ENCODE results near the gene ST6GALNAC5. TPM values are rescaled to one million over a fixed set of nuclear protein-coding genes. Genes with fewer than 3 reads are reported as not detected.
"Not testable (repeated sequence)": the region's sequence is repeated elsewhere in the genome, so short reads cannot be mapped to it uniquely, and the experiment has no call there.

The ST6GALNAC5 gene
- total RNA-seq, 3 donors from 2014 or later = 0.38 to 3.8 (median 1.3) TPM

DNA sequence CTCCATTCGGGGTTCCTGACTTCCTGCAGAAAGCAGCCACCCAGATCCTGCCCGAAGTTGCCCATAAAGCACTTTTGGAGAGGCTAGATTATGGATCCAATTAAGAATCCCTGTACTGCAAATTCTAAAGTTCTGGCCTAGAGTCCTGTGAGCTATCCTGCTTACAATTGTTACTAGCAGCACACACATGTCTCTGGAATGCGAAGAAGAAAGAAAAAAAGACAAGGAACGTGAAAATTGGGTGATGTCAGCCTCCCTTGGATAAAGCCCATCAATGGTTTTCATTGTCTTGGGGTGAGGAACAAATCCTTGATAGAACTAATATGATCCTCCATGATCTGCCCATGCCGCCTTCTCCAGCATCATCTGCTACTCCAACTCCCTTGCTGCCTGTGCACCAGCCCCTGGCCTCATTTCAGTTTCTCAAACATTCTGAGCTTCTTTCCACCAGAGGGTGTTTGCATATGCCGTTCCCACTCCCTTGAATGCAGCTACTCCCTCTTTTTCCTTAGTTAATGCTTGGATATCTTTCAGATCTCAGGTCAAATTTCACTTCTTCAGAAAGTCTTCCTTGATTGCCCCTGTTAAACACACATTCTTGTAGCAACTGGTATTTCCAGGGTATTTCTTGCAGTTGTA is 94.0 kb downstream of the ST6GALNAC5 start:
- ATAC-seq = no peak
- no peak for DNase-seq
- intact Hi-C loops (cut with DNase I, micrococcal nuclease) = no loop called here
- Histone ChIP-seq H3K9me3 (no peaks in the 10 kb centered on the region), H3K4me3 (no peak overlapping the region), H3K4me1 (ENCODE audit: low read depth) (no peaks in the 10 kb centered on the region), H3K36me3 (ENCODE audit: low read depth) (no peaks in the 10 kb centered on the region)
- TF ChIP-seq CTCF (IDR thresholded peaks at IDR 0.05) = no peak

- intact Hi-C loops (cut with DNase I, micrococcal nuclease) = no loop called here
- Histone ChIP-seq H3K4me1 (ENCODE audit: low read depth) (no peaks in the 10 kb centered on the region), H3K36me3 (ENCODE audit: low read depth) (no peaks in the 10 kb centered on the region), H3K4me3 (no peak overlapping the region), H3K9me3 (no peaks in the 10 kb centered on the region)
- DNase-seq (no peak), ATAC-seq (no peak)
- no peak for TF ChIP-seq CTCF (IDR thresholded peaks at IDR 0.05)
Observed at GRCh38 chr1:76961820-76962207, 94.5 kb downstream of the ST6GALNAC5 start.

DNA sequence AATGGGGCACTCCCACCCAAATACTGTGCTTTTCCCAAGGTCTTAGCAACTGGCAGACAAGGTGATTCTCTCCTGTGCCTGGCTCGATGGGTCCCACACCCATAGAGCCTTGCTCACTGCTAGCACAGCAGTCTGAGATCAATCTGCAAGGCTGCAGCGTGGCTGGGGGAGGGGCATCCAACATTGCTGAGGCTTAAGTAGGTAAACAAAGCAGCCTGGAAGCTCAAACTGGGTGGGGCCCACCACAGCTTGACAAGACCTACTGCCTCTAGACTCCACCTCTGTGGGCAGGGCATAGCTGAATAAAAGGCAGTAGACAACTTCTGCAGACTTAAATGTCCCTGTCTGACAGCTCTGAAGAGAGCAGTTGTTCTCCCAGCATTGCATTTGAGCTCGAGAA is 114.0 kb downstream of the ST6GALNAC5 start:
- H3K36me3 ChIP-seq (ENCODE audit: low read depth); DNase-seq; H3K4me3 ChIP-seq; intact Hi-C loops (cut with DNase I, micrococcal nuclease); ATAC-seq; H3K4me1 ChIP-seq (ENCODE audit: low read depth); H3K9me3 ChIP-seq: not testable (repeated sequence)

GRCh38 chr1:76989976-76990375 is 122.7 kb downstream of the ST6GALNAC5 start:
- no peak for TF ChIP-seq CTCF (IDR thresholded peaks at IDR 0.05)
- intact Hi-C loops (cut with DNase I, micrococcal nuclease) = no loop called here
- ATAC-seq (no peak), DNase-seq (no peak)
- no peaks in the 10 kb centered on the region for H3K36me3 ChIP-seq (ENCODE audit: low read depth)
- H3K9me3 ChIP-seq = no peaks in the 10 kb centered on the region
- H3K4me3 ChIP-seq = no peak overlapping the region
- no peaks in the 10 kb centered on the region for H3K4me1 ChIP-seq (ENCODE audit: low read depth)

- ATAC-seq (no peak), DNase-seq (no peak)
- Histone ChIP-seq H3K9me3 (no peaks in the 10 kb centered on the region), H3K36me3 (ENCODE audit: low read depth) (no peaks in the 10 kb centered on the region), H3K4me3 (no peak overlapping the region), H3K4me1 (ENCODE audit: low read depth) (no peaks in the 10 kb centered on the region)
- intact Hi-C loops (cut with DNase I, micrococcal nuclease) = no loop called here
- no peak for TF ChIP-seq CTCF (IDR thresholded peaks at IDR 0.05)
Observed at GRCh38 chr1:76993036-76993435, 125.8 kb downstream of the ST6GALNAC5 start.

GRCh38 chr1:76998582-76999223 is 131.4 kb downstream of the ST6GALNAC5 start:
- TF ChIP-seq CTCF (IDR thresholded peaks at IDR 0.05) = no peak
- no peaks in the 10 kb centered on the region for H3K36me3 ChIP-seq (ENCODE audit: low read depth)
- no peak for ATAC-seq
- no peaks in the 10 kb centered on the region for H3K4me1 ChIP-seq (ENCODE audit: low read depth)
- H3K4me3 ChIP-seq = no peak overlapping the region
- no peaks in the 10 kb centered on the region for H3K9me3 ChIP-seq
- no peak for DNase-seq
- intact Hi-C loops (cut with DNase I, micrococcal nuclease) = no loop called here

All from mucosa of descending colon (tissue), 3 donors.